ENCODE results near the gene TBC1D22A. TPM values are rescaled to one million over a fixed set of nuclear protein-coding genes. Genes with fewer than 3 reads are reported as not detected.
"Not testable (repeated sequence)": the region's sequence is repeated elsewhere in the genome, so short reads cannot be mapped to it uniquely, and the experiment has no call there.

Gene TBC1D22A
- polyA plus RNA-seq, 3 donors, result 15.4 to 16.5 (median 15.9) TPM

DNA sequence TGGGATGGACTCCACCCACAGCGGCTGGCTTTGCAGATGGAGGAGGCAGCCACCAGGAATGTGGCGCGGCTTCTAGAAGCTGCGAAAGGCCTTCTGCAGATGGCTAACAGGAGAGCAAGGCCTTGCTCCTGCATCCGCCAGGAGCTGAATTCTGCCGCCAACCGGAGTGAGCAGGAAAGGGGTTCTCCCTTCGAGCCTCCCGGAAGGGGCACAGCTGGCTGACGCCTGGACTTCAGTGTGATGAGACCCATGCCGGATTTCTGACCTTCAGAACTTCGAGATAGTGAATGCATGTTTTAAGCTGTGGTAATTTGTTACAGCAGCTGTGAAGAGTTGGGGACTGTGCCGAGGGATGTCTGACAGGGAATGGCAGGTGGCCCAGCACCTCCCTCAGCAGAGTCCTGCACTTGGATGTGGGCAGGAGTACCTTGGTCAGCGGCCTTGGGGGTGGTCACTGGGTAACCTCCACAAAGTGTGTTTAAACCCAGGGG, 7.7 kb downstream of the TBC1D22A start:
- no peak for DNase-seq (ENCODE audit: low read depth in 3 of 3, low spot score in 2 of 3)

DNA sequence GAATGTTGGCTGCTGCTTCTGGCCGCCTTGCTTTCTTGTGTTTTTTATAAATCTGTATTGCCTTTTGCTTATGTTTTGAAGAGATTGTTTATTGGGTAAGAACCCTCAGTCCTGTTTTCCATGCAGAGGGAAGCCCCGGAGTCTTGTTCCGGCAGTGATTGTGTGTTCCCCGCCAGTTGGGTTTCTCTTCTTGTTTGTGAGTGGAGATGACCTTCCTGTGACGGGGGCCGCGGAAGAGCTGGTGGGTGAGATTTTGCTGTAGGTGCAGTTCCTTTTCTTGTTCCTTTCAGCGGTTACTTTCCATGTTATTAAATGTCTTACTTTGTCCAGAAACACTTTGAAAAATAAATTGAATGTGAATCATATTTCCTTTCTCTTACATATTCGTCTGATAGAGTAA, 8.3 kb downstream of the TBC1D22A start:
- DNase-seq (ENCODE audit: low read depth in 3 of 3, low spot score in 2 of 3), result no peak

DNA sequence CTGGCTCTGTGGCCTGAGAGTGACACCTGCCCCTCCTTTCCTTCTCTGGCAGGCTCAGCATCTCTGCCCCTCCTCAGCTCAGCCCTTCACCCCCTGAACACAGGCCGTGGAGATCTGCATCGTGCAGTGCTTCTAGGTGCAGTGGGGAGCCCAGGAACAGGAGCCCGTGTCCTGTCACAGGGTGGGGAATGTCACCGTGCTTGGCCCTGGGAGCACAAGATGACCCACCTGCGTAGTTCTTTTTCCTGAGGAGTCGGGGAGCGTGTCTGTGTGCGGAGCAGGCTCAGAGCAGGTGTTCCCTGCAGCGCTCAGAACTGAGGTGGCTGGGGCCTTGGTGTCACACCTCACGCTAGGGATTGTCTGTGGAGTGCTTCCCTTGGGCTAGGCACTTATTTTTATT, 10.6 kb downstream of the TBC1D22A start:
- DNase-seq (ENCODE audit: low read depth in 3 of 3, low spot score in 2 of 3), result no peak

DNA sequence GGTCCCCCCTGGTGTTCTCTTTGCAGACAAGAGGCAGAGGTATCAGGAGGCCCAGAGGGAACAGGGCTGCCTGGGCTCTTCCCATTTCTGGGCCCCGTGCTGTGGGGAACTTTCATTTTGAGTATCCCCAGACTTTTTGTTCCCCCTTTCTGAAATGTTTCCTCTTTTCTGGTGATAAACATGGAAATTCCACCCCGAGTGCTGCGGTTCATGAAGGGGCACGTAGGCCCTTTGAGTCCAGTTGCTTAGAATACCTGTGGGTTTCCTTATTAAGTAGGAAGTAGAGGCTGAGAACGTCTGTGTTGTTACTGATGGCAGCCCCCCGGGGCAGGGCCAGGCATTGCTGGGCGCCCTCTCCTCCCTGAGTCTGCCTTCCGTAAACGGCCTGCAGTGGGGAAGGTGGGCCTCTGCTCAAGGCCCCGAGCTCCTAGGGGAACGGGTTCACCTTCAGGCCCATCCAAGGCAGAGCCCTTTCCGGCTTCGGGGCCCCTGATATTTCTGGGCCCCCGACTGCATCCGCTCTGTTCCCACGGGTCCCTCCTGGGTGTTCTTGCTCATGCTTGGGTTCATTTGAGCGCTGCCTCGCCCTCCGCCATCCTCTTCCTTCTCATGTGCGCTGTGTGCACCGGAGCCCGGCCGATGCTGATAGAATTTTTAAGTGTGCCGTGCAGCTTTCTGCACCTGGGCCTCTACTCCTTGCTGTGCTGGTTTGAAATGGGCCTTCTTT, 12.0 kb downstream of the TBC1D22A start:
- DNase-seq (ENCODE audit: low read depth in 3 of 3, low spot score in 2 of 3), result no peak

DNA sequence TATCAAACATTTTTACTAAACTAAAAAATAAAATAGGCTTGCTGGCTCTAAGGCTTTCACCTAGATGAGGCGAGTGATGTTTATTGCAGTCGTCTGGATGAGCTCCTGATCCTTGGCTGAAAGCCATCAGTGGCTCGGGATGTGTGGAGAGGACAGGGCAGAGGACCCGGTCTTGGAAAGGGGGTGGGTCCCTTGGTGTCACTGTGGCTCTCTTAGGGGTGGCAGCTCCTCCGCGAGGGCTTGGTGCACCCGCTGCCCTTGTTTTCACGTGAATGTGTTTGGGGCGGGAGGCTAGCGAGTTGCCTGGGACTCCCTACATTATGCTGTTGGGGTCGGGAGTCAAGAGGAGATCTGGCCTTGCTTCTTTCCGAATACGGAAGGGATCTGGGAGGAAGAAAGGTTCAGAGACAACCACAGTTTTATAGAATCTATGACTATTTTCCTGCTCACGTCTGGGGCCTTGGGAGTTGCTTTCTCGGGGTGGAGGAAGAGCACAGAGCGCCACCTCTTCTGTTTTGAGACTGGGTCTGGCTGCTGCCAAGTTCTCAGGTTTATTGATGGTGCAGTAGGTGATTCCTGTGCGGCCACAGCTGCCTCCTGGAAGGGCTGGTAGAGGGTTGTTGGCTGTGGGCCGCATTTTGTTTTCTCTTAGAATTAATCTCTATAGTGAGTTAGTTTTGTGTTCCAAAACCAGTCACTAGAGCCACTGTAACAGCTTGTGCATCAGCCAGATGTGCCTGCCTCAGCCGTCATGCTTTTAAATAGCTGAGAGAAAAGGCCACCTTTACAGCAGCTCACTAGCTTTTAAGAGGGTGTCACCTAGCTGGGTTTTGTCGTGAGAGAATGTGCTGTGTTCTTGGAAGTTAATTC, 12.8 kb downstream of the TBC1D22A start:
- DNase-seq (ENCODE audit: low read depth in 3 of 3, low spot score in 2 of 3), result no peak

DNA sequence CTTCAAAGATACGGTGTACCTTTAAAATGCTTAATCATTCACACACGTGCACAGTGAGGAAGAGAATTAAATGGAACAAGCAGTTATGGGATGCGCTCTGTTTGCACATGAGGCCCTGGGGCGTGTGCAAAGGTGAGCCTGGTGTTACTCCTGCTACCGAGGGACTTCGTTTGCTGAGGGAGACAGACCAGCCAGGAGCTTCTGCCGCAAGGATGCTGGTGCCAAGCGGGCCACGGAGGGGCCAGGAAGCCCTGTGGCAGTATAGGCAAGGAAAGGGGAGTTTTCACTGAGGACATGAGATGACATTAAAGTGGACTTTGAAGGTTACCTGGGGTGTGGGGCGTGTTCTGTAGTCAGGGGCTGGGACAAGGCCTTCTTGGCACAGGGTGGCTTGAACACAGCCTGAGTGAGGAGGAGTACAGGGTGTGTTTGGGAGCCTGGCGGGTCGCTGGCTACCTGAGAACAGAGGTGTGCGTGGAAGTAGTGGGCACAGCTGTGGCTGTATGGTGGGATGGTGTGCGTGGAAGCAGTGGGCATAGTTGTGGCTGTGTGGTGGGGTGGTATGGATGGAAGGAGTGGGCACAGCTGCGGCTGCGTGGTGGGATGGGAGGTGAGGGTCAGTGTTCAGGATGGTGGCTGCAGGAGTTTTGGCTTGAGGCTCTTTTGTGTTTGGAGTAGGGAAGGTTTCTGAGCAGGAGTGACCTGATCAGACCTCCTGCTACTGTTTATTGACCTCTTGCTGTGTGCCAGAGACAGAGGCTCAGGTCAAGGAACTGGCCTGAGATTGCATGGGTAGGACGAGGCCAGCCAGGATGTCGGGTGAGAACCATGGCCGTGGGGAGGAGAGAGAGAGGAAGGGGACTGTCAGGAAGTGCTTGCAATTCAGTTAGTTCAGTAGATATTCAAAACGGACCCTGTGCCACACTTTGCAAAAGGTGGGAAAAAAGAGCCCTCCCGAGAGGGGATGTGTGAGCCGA, 13.7 kb downstream of the TBC1D22A start:
- DNase-seq (ENCODE audit: low read depth in 3 of 3, low spot score in 2 of 3), result no peak

DNA sequence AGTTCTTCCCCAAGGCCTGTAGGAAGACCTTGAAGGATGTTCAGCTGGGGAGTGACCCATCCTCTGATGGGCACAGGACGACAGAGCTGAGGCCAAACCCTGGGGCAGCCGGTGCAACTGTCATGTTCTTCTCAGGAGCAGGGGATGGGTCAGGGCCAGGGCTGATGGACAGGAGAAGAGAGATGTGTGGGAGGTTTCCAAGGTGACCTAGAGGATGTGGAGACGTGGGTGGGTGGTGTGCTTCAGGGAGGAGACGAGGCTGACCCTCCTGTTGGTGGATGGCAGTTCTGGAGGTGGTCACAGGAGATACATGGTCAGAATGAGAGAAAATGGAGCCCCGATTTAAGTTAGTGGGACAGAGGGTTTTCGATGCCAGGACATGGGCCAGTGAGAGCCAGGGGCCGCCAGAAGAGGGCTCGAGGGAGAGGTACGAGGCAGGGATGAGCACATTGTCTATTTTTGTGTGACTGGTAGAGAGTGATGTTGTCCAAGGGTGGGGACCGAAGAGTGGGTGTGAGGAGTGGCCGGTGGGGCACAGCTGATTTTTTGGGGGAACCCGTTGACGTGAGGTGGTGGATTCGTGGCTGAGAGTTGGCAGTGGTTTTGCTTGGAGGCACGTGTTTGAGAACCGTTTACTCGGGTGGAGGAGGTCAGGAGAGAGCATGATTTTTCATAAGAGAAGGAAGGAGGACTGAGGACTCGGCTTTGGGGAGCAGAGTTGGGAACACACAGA, 14.6 kb downstream of the TBC1D22A start:
- DNase-seq (ENCODE audit: low read depth in 3 of 3, low spot score in 2 of 3), result no peak

DNA sequence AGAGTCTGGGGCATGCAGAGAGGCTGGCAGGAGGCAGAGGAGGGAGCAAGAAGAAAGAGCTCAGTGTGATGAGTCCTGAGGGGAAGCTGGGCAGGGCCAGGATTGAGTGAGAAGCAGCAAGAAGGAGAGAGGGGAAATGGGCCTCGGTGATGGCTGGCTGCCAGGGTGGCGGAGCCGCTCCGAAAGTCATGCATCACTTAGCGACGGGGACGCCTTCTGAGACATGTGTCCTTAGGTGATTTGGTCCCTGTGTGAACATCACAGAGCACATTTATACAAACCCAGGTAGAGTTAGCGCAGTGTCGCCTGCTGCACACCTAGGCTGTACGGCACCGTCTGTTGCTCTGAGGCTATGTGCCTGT, 15.1 kb downstream of the TBC1D22A start:
- no peak for DNase-seq (ENCODE audit: low read depth in 3 of 3, low spot score in 2 of 3)

DNA sequence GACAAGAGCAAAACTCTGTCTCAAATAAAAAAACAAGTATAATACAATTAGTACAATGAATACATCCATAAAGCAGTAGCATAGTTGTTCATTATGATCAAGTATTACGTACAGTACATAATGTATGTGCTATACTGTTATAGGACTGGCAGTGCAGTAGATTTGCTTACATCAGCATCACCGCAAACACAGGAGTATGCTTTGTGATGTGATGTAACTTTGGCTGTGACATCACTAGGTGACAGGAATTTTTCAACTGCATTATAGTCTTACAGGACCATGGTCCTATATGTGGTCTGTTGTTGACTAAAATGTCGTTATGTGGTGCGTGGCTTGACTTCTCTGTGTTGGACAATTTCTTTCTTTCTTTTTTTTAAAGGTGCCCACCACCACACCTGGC, 16.6 kb downstream of the TBC1D22A start:
- no peak for DNase-seq (ENCODE audit: low read depth in 3 of 3, low spot score in 2 of 3)

DNA sequence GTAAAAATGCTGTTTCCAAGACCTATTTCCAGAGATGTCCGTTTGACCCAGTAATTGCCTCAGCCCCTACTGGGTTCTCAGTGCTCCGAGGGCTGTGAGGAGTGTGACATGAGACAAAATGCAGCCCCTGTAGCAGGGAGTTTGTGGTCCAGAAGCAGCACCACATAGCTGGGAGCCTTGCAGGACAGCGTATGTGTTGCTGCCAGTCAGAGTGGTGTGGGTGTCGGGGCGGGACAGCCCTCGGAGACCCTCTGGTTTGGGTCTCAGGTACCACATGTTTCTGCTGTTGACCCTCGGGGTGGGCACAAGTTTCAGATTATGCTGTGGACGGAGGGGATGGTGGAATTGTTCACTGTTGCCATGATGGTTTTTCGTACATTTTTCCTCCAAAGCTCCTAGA, 17.2 kb downstream of the TBC1D22A start:
- DNase-seq (ENCODE audit: low read depth in 3 of 3, low spot score in 2 of 3), result no peak

DNA sequence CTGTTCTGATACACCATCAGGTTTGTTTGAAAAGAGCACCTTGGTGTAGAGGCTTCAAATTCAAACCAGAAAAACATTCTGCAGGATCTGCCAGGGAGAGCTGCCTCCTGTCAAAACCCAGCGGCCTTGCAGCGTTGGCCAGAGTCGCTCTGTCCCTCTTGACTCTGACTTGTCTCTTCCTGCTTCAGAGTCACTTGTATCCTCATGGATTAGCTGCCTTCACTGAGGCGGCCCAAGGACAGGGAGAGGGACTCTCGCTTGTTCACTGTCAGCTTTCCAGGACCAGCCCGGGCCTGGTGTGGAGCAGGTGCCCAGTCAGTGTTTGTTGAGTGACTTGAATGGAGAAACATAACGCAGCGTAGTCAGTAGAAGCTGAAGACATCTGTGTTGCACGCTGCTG, 18.0 kb downstream of the TBC1D22A start:
- DNase-seq (ENCODE audit: low read depth in 3 of 3, low spot score in 2 of 3), result no peak

DNA sequence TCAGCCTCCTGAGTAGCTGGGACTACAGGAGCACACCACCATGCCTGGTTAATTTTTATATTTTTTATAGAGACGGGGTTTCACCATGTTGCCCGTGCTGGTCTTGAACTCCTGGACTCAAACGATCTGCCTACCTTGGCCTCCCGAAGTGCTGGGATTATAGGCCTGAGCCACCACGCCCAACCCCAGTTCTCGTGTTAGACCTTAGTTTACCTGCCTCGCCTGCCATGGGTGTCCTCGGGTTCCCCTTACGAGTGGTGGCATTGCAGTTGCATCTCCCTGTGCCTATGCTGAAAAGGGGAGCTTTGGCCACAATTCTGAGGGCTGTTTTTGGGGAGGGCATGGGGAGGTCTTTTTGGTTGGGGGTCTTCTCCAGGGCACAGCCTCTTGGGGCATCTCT, 18.8 kb downstream of the TBC1D22A start:
- no peak for DNase-seq (ENCODE audit: low read depth in 3 of 3, low spot score in 2 of 3)

DNA sequence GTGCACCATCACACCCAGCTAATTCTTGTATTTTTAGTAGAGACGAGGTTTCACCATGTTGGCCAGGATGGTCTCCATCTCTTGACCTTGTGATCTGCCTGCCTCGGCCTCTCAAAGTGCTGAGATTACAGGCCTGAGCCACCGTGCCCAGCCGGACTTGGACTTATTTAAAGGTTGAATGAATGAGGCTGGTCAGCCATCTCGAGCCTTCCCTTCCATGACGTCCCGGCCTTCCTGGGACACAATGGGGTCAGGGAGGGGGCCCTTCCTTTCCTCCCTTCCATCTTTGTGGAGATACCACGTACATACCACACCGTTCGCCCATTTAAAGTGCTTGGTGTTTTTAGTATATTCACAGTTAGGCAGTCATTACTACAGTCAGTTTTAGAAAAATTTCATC, 19.8 kb downstream of the TBC1D22A start:
- not testable (repeated sequence) for DNase-seq (ENCODE audit: low read depth in 3 of 3, low spot score in 2 of 3)

DNA sequence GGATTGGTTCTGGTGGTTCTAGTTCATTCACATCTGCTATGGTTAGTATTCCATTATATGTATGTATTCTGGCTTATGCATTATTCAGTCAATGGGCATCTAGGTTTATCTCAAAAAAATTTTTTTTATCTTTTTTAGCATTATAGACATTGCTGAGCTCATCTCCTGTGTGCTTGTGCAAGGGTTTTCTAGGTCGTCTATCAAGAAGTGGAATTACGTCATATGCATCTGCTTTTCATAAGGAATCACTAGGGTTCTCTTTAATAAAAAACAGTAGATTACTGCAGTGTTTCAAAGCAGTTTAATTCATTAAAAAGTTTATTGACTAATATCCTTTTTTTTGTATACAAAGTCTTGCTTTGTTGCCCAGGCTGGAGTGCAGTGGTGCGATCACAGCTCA, 21.3 kb downstream of the TBC1D22A start:
- DNase-seq (ENCODE audit: low read depth in 3 of 3, low spot score in 2 of 3), result no peak

DNA sequence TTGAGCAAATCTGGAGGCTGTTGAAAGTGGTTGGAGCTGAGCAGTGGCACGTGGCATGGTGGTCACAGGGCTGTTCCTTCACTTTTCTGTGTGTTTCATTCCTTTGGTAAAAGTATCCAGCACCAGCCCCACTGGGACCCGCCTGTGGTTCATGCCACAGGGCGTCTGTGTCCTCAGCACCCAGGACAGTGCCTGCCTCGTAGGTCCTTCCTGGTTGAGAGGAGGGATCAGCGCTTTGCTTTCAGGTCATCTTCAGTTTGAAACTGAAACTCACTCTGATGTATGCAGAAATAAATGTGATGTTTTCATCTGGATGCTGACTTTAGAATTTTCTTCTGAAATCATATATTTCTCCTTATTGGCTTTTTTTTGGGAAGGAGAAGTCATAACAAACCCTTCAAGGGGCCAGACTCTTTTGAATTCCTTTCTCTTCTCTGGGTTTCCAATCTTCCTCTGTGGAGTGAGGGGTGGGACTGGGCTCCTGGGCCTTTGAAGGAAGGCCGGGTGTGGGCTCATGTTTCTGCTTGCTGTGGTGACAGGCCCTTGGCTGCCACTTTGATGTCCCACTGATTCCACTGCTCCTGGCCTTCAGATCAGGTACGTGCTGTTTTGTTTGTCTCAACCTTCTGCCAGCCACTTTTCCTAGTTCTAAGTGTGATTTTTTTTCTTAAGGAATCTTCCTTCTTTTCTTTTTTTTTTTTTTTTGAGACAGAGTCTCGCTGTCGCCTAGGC, 26.2 kb downstream of the TBC1D22A start:
- no peak for DNase-seq (ENCODE audit: low read depth in 3 of 3, low spot score in 2 of 3)

DNA sequence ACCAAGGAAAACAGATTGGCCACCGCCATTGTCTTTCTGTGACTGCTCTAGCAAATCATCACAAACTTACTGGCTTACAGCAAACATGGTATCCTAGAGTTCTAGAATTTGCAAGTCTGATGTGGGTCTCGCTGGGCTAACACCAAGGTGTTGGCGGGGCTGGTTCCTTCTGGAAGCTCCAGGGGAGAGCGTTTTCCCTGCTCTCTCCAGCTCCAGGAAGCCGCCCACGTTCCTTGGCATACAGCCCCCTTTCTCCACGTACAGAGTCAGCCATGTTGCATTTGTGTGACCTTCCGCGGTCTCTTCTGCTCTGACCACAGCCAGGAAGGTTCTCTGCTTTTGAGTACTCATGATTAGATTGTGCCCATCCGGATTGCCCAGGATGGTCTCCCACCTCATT, 27.5 kb downstream of the TBC1D22A start:
- DNase-seq (ENCODE audit: low read depth in 3 of 3, low spot score in 2 of 3), result no peak

DNA sequence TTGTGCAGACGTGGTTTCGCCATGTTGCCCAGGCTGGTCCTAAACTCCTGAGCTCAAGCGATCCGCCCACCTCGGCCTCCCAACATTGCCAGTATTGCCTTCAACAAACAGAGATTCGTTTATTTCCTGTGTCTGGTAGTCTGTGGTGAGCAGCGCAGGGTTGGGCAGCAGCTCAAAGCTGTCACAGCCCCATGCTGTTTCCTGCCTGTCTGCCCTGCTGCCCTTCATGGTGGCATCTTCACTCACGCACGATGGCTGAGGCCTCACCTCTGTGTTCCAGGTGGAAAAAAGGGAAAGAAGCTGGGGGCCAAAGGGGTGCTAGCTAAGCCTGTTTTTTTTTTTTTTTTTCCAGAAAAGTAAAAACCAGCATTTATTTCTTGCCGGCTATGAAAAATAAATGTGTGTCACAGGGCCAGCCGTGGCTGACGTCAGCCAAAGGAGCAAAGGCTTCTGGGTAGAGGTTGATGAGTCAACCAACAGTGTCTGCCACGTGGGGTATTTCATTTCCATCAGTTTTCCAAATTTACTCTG, 28.8 kb downstream of the TBC1D22A start:
- DNase-seq (ENCODE audit: low read depth in 3 of 3, low spot score in 2 of 3), result no peak

DNA sequence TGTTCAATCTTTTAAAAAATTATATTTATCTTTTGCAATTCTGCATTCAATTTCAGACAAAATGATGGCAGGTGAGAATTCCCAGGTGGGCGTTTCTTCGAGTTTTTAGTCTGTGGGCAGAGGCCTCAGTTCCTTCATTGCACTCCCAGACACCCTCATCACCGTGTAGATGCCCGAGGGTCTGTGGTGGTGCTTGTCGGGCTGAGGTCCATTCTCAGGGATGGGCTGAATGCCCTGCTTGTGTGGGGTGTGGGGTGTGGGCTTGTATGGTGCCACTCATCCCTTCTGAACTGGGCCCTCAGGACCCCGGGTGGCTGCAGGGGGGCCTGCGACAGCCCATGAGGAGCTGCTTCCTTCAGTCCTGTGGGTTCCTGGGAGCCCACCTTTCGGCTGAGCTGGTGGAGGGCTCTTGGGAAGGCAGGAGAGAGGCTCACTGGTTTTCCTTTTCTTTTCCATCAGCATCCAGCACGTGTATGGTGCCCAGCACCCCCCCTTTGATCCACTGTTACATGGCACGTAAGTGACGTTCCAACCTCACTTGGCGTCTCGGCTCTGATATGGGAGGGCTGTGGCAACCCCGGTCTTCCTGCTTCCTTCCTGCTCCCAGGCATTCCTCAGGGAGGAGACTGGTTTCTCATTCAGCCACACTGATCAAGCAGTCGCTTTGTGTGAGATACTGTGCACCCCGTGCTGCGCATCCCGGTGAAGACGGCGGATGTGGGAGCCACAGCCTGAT, 29.8 kb downstream of the TBC1D22A start:
- no peak for DNase-seq (ENCODE audit: low read depth in 3 of 3, low spot score in 2 of 3)

DNA sequence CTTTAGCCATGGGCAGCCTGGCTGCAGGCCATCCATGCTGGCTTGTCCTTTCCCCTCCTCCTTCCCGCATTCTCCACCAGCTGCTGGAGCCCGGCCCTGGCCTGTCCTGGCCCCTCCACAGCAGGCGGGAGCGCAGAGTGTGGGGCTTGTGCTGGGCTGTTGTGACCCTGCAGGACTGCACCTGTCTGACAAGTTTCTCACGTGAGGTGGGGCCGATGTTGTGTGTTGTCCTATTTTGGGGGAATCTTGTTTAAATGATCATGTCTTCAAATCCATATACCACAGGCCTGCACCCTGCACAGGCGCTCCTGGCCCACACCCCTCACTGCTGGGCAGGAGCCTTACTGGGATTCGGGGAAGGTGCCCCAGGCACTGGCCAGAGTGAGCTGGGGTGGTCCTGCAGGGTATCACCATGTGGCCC, 30.4 kb downstream of the TBC1D22A start:
- no peak for DNase-seq (ENCODE audit: low read depth in 3 of 3, low spot score in 2 of 3)

Data from right renal cortex interstitium (tissue), 3 donors.